ENCODE results near the gene DNAJB8. TPM values are rescaled to one million over a fixed set of nuclear protein-coding genes. Genes with fewer than 3 reads are reported as not detected.

Gene DNAJB8
- total and polyA plus RNA-seq, 7 donors = not detected

- peaks cover 0 to 35% (median 0%) of the 10 kb centered on the region in 3 donors for H3K27me3 ChIP-seq
- TF ChIP-seq, protein P1, sequence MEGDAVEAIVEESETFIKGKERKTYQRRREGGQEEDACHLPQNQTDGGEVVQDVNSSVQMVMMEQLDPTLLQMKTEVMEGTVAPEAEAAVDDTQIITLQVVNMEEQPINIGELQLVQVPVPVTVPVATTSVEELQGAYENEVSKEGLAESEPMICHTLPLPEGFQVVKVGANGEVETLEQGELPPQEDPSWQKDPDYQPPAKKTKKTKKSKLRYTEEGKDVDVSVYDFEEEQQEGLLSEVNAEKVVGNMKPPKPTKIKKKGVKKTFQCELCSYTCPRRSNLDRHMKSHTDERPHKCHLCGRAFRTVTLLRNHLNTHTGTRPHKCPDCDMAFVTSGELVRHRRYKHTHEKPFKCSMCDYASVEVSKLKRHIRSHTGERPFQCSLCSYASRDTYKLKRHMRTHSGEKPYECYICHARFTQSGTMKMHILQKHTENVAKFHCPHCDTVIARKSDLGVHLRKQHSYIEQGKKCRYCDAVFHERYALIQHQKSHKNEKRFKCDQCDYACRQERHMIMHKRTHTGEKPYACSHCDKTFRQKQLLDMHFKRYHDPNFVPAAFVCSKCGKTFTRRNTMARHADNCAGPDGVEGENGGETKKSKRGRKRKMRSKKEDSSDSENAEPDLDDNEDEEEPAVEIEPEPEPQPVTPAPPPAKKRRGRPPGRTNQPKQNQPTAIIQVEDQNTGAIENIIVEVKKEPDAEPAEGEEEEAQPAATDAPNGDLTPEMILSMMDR (IDR thresholded peaks at IDR 0.05) = no peak
- TF ChIP-seq EP300 (IDR thresholded peaks at IDR 0.05) (no peak), POLR2AphosphoS5 (IDR thresholded peaks at IDR 0.05) (no peak), POLR2A (IDR thresholded peaks at IDR 0.05) (no peak)
- no peak for DNase-seq
- H3K4me3 ChIP-seq = no peak overlapping the region
- H3K9me3 ChIP-seq = no peaks in the 10 kb centered on the region
- no peaks in the 10 kb centered on the region for H3K4me1 ChIP-seq
- H3K27ac ChIP-seq = no peak overlapping the region
- no peaks in the 10 kb centered on the region for H3K36me3 ChIP-seq
- intact Hi-C loops (cut with DNase I) = no loop called here
- 77 to 78% methylated on average over 18 of the region's 18 CpGs for WGBS, 2 donors
Measured at GRCh38 chr3:128458746-128459460, 7.8 kb downstream of the DNAJB8 start.

DNA sequence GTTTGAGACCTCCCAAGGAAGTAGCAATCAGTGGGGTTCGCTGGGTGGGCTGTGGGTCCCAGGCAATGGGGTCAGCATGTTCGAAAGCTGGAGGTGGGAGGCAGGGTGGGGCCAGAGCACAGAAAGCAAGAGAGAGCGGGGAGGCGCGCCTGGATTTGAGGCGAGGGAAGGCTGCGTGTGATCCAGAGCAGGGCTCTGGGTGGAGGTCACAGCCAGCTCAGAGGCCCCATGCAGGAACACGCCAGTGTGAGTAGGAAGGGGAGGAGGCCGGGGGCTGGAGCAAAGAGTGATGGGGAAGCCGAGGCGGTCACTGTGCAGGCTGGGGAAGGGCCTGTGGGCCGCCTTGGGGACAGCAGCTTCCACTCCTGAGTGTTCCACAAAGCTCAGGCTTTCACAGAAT is 8.8 kb downstream of the DNAJB8 start:
- intact Hi-C loops (cut with DNase I) = no loop called here
- Histone ChIP-seq H3K4me1 (no peaks in the 10 kb centered on the region), H3K4me3 (no peak overlapping the region), H3K27ac (no peak overlapping the region), H3K36me3 (no peaks in the 10 kb centered on the region), H3K9me3 (no peaks in the 10 kb centered on the region), H3K27me3 (peaks cover 0 to 38% (median 0%) of the 10 kb centered on the region in 3 donors)
- no peak for DNase-seq
- TF ChIP-seq POLR2A (IDR thresholded peaks at IDR 0.05) (no peak), EP300 (IDR thresholded peaks at IDR 0.05) (no peak), POLR2AphosphoS5 (IDR thresholded peaks at IDR 0.05) (no peak)
- TF ChIP-seq, protein P1 (IDR thresholded peaks at IDR 0.05) = no peak
- 80 to 83% methylated on average over 12 of the region's 12 CpGs for WGBS, 2 donors

DNA sequence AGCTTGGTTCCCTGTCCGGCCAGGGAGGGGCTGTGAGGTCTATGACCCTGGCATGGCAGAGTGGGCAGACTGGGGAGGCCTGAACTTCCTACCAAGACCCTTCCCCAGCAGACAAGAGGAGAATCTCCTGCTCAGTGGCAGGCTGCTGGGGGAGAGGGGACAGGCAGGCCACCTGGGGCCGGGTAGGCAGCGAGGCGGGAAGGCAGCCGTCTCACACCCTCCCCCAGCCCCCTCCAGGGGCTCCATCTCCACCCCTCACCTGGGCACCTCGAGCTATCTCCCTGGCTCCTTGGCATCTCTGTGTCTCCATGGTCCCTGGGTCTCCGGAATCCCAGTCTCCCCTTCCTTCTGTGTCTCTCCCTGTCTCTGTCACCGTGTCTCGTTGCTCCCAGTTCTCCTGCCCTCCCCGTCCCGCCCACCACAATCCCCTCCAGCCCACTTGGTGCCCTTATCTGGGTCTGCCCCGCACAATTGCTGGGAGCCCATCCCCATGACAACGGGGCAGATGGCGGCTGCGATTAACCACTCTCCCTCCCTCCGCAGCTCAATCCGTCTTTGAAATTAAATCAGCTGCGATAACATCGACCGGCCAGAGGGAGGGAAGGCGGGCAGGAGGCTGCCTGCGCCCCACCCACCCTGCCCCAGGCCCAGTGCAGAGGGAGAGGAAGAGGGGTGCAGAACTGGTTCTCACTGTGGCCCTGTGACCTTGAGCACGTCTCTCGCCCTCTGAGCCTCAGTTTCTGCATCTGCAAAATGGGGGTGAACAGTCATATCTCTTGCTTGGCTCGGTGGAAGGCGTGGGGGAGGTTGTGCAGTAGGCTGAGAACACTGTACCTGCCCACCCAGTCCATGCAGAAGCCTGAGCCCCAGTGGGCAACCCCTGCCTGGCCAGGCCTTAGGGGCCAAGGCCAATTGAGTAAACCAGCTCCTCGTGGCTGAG is 9.6 kb downstream of the DNAJB8 start:
- Histone ChIP-seq H3K4me1 (no peaks in the 10 kb centered on the region), H3K36me3 (no peaks in the 10 kb centered on the region), H3K4me3 (no peak overlapping the region), H3K9me3 (no peaks in the 10 kb centered on the region), H3K27me3 (peaks cover 0 to 38% (median 0%) of the 10 kb centered on the region in 3 donors), H3K27ac (no peak overlapping the region)
- WGBS, 2 donors = 42 to 59% methylated on average over 27 of the region's 27 CpGs
- no peak for DNase-seq
- TF ChIP-seq EP300 (IDR thresholded peaks at IDR 0.05) (no peak), POLR2AphosphoS5 (IDR thresholded peaks at IDR 0.05) (no peak), POLR2A (IDR thresholded peaks at IDR 0.05) (no peak)
- TF ChIP-seq, protein P1 (IDR thresholded peaks at IDR 0.05) = no peak
- intact Hi-C loops (cut with DNase I) = no loop called here

DNA sequence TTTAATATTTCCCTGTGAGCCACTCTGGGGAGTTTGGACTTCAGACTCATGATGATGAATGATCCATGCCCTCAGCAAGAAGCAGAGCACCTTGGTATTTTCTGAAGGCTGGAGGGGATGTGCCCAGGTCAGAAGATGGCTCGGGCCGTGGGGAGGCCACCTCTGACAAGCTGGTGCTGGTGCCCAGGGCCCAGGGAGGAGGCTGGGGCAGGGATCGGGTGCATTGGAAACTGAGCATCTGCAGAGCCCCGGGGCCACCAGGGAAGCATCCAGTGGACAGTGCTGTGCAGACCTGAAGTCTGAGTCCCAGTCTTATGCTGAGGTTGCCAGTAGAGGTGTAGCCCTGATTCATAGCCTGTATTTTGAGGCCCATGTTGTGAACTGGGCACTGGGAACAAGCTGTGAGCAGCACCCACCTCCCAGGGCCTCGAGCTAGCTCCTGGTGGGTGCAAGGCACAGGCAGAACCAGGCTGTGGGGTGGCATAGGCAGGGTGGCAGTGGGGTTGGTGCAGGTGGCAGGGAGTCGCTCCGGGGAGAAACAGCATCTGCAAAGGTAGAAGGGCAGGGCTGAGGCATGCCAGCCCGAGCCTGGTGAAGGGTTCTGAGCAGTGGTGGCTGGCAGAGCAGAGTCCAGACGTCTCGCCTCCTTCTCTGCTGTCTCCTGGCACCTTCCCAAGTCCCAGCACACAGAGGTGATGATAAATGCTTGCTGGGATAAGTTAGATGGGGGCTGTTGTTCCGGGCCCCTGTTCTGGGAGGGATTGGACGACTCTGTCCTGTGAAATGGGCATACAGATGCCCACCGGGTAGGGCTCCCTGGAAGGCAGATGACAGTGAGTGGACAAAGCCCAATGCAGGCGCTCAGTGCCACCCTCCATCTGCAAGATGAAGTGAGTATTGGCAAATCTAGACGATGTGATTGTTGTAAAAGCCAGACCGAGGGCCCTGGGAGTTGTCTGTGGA is 10.6 kb downstream of the DNAJB8 start:
- H3K36me3 ChIP-seq = no peaks in the 10 kb centered on the region
- H3K9me3 ChIP-seq = no peaks in the 10 kb centered on the region
- H3K27me3 ChIP-seq = peaks cover 0 to 38% (median 0%) of the 10 kb centered on the region in 3 donors
- TF ChIP-seq POLR2A (IDR thresholded peaks at IDR 0.05) (no peak), EP300 (IDR thresholded peaks at IDR 0.05) (no peak), POLR2AphosphoS5 (IDR thresholded peaks at IDR 0.05) (no peak)
- TF ChIP-seq, protein P1 (IDR thresholded peaks at IDR 0.05) = no peak
- H3K4me3 ChIP-seq = no peak overlapping the region
- WGBS, 2 donors = 52 to 80% methylated on average over 16 of the region's 16 CpGs
- DNase-seq = no peak
- no peak overlapping the region for H3K27ac ChIP-seq
- intact Hi-C loops (cut with DNase I) = no loop called here
- no peaks in the 10 kb centered on the region for H3K4me1 ChIP-seq
